Mesenchymal stem cell (in vitro differentiated cells and primary cell): ENCODE data around the gene KHSRP.

Experiments used
- DNase-seq: peaks from one replicate; pipeline ENCODE4 v3.0.0-alpha.2; 2013
- H2AFZ ChIP-seq: one replicate; pipeline ENCODE4 v1.6.1; 2013; ENCODE audit warnings: low read depth, mild to moderate bottlenecking, control low read depth, inconsistent platforms, low read length, moderate library complexity
- H2AK5ac ChIP-seq: 2 replicates; pipeline ENCODE4 v1.6.1; 2013; ENCODE audit warnings: low read length, moderate library complexity, mild to moderate bottlenecking, inconsistent platforms; ENCODE audit not compliant: severe bottlenecking
- H2BK120ac ChIP-seq: one replicate; pipeline ENCODE4 v1.6.1; 2013; ENCODE audit warnings: low read depth, mild to moderate bottlenecking, inconsistent platforms, low read length, moderate library complexity
- H2BK12ac ChIP-seq, 2 experiments: one replicate each; pipeline ENCODE4 v1.6.1; 2013; ENCODE audit warnings: inconsistent platforms in 2 of 2, low read length in 2 of 2, mild to moderate bottlenecking in 2 of 2, moderate library complexity in 2 of 2, control low read depth in 1 of 2
- H2BK15ac ChIP-seq: one replicate; pipeline ENCODE4 v1.6.1; 2013; ENCODE audit warnings: mild to moderate bottlenecking, low read depth, inconsistent platforms; ENCODE audit not compliant: poor library complexity, severe bottlenecking
- H2BK5ac ChIP-seq: 2 replicates; pipeline ENCODE4 v1.6.1; 2013; ENCODE audit warnings: low read depth, mild to moderate bottlenecking, low read length, control low read depth, inconsistent platforms; ENCODE audit not compliant: poor library complexity, severe bottlenecking
- H3K14ac ChIP-seq, 2 experiments: one replicate each; pipeline ENCODE4 v1.6.1; 2013; ENCODE audit warnings: inconsistent platforms in 2 of 2, low read length in 2 of 2, control low read depth in 1 of 2, mild to moderate bottlenecking in 1 of 2, moderate library complexity in 1 of 2
- H3K18ac ChIP-seq, 2 experiments: one replicate each; pipeline ENCODE4 v1.6.1; 2013; ENCODE audit warnings: inconsistent platforms in 2 of 2, low read length in 2 of 2, control low read depth in 1 of 2, low read depth in 1 of 2, mild to moderate bottlenecking in 1 of 2
- H3K23ac ChIP-seq, 2 experiments: one replicate each; pipeline ENCODE4 v1.6.1; 2013; ENCODE audit warnings: inconsistent platforms in 2 of 2, low read length in 2 of 2, mild to moderate bottlenecking in 2 of 2, moderate library complexity in 2 of 2, control low read depth in 1 of 2
- H3K27ac ChIP-seq: 2 replicates; pipeline ENCODE4 v1.5.1; 2013; ENCODE audit warnings: mild to moderate bottlenecking, moderate library complexity, low read length, control low read depth, inconsistent platforms; ENCODE audit not compliant: poor library complexity, severe bottlenecking
- H3K27me3 ChIP-seq, 2 experiments: 2 replicates each; pipeline versions ENCODE4 v1.6.1 to v1.7.0; 2013; ENCODE audit warnings: low read length in 2 of 2, mild to moderate bottlenecking in 2 of 2, moderate library complexity in 2 of 2, control low read depth in 1 of 2, inconsistent platforms in 1 of 2; ENCODE audit not compliant: control insufficient read depth in 1 of 2, insufficient read depth in 1 of 2
- H3K36me3 ChIP-seq, 2 experiments: 2 replicates each; pipeline versions ENCODE4 v1.6.1 to v1.7.0; 2013; ENCODE audit warnings: low read length in 2 of 2, control low read depth in 1 of 2, inconsistent platforms in 1 of 2, low read depth in 1 of 2, mild to moderate bottlenecking in 1 of 2; ENCODE audit not compliant: insufficient read depth in 2 of 2, control insufficient read depth in 1 of 2
- H3K4ac ChIP-seq, 2 experiments: one replicate each; pipeline ENCODE4 v1.6.1; 2013; ENCODE audit warnings: inconsistent platforms in 2 of 2, low read length in 2 of 2, mild to moderate bottlenecking in 2 of 2, moderate library complexity in 2 of 2, control low read depth in 1 of 2, low read depth in 1 of 2
- H3K4me1 ChIP-seq: 2 replicates; pipeline ENCODE4 v1.6.1; 2013; ENCODE audit warnings: low read depth, low read length, control low read depth; ENCODE audit not compliant: control insufficient read depth, insufficient read depth
- H3K4me2 ChIP-seq: 2 replicates; pipeline ENCODE4 v1.6.1; 2013; ENCODE audit warnings: low read length, mild to moderate bottlenecking, inconsistent platforms; ENCODE audit not compliant: poor library complexity, severe bottlenecking
- H3K4me3 ChIP-seq, 2 experiments: 2 replicates each; pipeline versions ENCODE4 v1.5.1 to v1.7.0; 2013; ENCODE audit warnings: low read length in 2 of 2, mild to moderate bottlenecking in 2 of 2, control low read depth in 1 of 2, low read depth in 1 of 2; ENCODE audit not compliant: insufficient read depth in 1 of 2
- H3K79me1 ChIP-seq: replicated peaks from 2 replicates; pipeline ENCODE4 v1.6.1; 2013; ENCODE audit warnings: mild to moderate bottlenecking, control low read depth, low read length, inconsistent platforms; ENCODE audit not compliant: poor library complexity, severe bottlenecking
- H3K9ac ChIP-seq: 2 replicates; pipeline ENCODE4 v1.7.0; 2013; ENCODE audit warnings: mild to moderate bottlenecking, low read length, moderate library complexity
- H3K9me3 ChIP-seq: 2 replicates; pipeline ENCODE4 v1.7.0; 2013; ENCODE audit warnings: mild to moderate bottlenecking, low read length; ENCODE audit not compliant: control insufficient read depth
- H4K8ac ChIP-seq: one replicate; pipeline ENCODE4 v1.6.1; 2013; ENCODE audit warnings: inconsistent platforms, mild to moderate bottlenecking, low read length, moderate library complexity
- H4K91ac ChIP-seq: one replicate; pipeline ENCODE4 v1.6.1; 2013; ENCODE audit warnings: mild to moderate bottlenecking, low read length, inconsistent platforms
- WGBS: methylation state at CpG from one replicate; pipeline ENCODE4 v1.1.7; 2013; ENCODE audit warnings: mixed read lengths; 5-methylcytosine and 5-hydroxymethylcytosine counted together

The KHSRP gene

GRCh38 chr19:6392221-6393073 is 32.2 kb downstream of the KHSRP start:
- H3K14ac ChIP-seq, result peak overlapping the region; percentile 43 to 92
- peaks cover 30% of the 10 kb centered on the region for H3K79me1 ChIP-seq
- H2BK5ac ChIP-seq, result no peak overlapping the region
- peak overlapping the region; percentile 96 for H3K27ac ChIP-seq
- peaks cover 34% of the 10 kb centered on the region in 2 experiments for H3K36me3 ChIP-seq
- WGBS, result 5% methylated on average over 27 of the region's 30 CpGs
- peak; percentile 11 for DNase-seq
- H3K9ac ChIP-seq, result peak overlapping the region; percentile 96
- H3K18ac ChIP-seq, result peak overlapping the region; percentile 84 to 96
- peak overlapping the region; percentile 91 for H3K4me2 ChIP-seq
- peak overlapping the region; percentile 90 for H2AFZ ChIP-seq
- peak overlapping the region; percentile 38 to 60 for H2BK12ac ChIP-seq
- H3K23ac ChIP-seq, result peak overlapping the region in 1 of 2 experiments; percentile 94
- H3K27me3 ChIP-seq, result no peaks in the 10 kb centered on the region
- peak overlapping the region; percentile 90 for H4K91ac ChIP-seq
- peak overlapping the region; percentile 93 to 96 for H3K4me3 ChIP-seq
- peak overlapping the region; percentile 70 for H4K8ac ChIP-seq
- H3K4me1 ChIP-seq, result peaks cover 12% of the 10 kb centered on the region
- H3K4ac ChIP-seq, result peak overlapping the region; percentile 57 to 97
- peak overlapping the region; percentile 87 for H2BK120ac ChIP-seq
- no peak overlapping the region for H2BK15ac ChIP-seq
- peak overlapping the region; percentile 44 for H2AK5ac ChIP-seq
- no peaks in the 10 kb centered on the region for H3K9me3 ChIP-seq

GRCh38 chr19:6387372-6387771 is 37.2 kb downstream of the KHSRP start:
- peaks cover 10% of the 10 kb centered on the region for H3K4me1 ChIP-seq
- no peak overlapping the region for H3K9ac ChIP-seq
- no peaks in the 10 kb centered on the region for H3K9me3 ChIP-seq
- no peak overlapping the region for H2BK12ac ChIP-seq
- no peak overlapping the region for H2AFZ ChIP-seq
- H2BK5ac ChIP-seq, result no peak overlapping the region
- DNase-seq, result no peak
- no peak overlapping the region for H3K18ac ChIP-seq
- H3K4me2 ChIP-seq, result no peak overlapping the region
- H2BK120ac ChIP-seq, result no peak overlapping the region
- no peak overlapping the region for H2BK15ac ChIP-seq
- H3K23ac ChIP-seq, result peak overlapping the region in 1 of 2 experiments; percentile 42
- H4K91ac ChIP-seq, result no peak overlapping the region
- no peak overlapping the region for H3K4me3 ChIP-seq
- no peaks in the 10 kb centered on the region for H3K27me3 ChIP-seq
- H3K27ac ChIP-seq, result no peak overlapping the region
- H2AK5ac ChIP-seq, result no peak overlapping the region
- peaks cover 44% of the 10 kb centered on the region for H3K79me1 ChIP-seq
- H3K4ac ChIP-seq, result no peak overlapping the region
- 97% methylated on average over 19 of the region's 19 CpGs for WGBS
- peaks cover 76 to 79% of the 10 kb centered on the region in 2 experiments for H3K36me3 ChIP-seq
- H3K14ac ChIP-seq, result no peak overlapping the region
- no peak overlapping the region for H4K8ac ChIP-seq

GRCh38 chr19:6384381-6384780 is 40.2 kb downstream of the KHSRP start:
- peaks cover 9% of the 10 kb centered on the region for H3K9me3 ChIP-seq
- H3K79me1 ChIP-seq, result peaks cover 36% of the 10 kb centered on the region
- H2AK5ac ChIP-seq, result no peak overlapping the region
- H2AFZ ChIP-seq, result no peak overlapping the region
- H3K27me3 ChIP-seq, result no peaks in the 10 kb centered on the region
- no peak overlapping the region for H3K9ac ChIP-seq
- 95% methylated on average over 3 of the region's 4 CpGs for WGBS
- H4K91ac ChIP-seq, result no peak overlapping the region
- H3K4me2 ChIP-seq, result no peak overlapping the region
- no peak overlapping the region for H2BK12ac ChIP-seq
- H2BK5ac ChIP-seq, result no peak overlapping the region
- H3K27ac ChIP-seq, result no peak overlapping the region
- no peak overlapping the region for H3K23ac ChIP-seq
- H3K14ac ChIP-seq, result no peak overlapping the region
- H3K36me3 ChIP-seq, result peaks cover 89 to 90% of the 10 kb centered on the region in 2 experiments
- DNase-seq, result no peak
- H3K4me1 ChIP-seq, result peaks cover 3% of the 10 kb centered on the region
- H3K18ac ChIP-seq, result no peak overlapping the region
- no peak overlapping the region for H3K4me3 ChIP-seq
- H3K4ac ChIP-seq, result no peak overlapping the region
- H2BK120ac ChIP-seq, result no peak overlapping the region
- no peak overlapping the region for H2BK15ac ChIP-seq
- H4K8ac ChIP-seq, result no peak overlapping the region

- Histone ChIP-seq H3K79me1 (peaks cover 27% of the 10 kb centered on the region), H3K27ac (no peak overlapping the region), H3K4ac (no peak overlapping the region), H3K4me2 (no peak overlapping the region), H2BK15ac (no peak overlapping the region), H4K91ac (no peak overlapping the region), H4K8ac (no peak overlapping the region), H3K9me3 (peaks cover 9% of the 10 kb centered on the region), H2AFZ (no peak overlapping the region), H2AK5ac (no peak overlapping the region), H3K9ac (no peak overlapping the region), H3K36me3 (peaks cover 88 to 90% of the 10 kb centered on the region in 2 experiments), H3K4me3 (no peak overlapping the region), H3K23ac (no peak overlapping the region), H3K18ac (no peak overlapping the region), H2BK120ac (no peak overlapping the region), H3K14ac (no peak overlapping the region), H2BK5ac (no peak overlapping the region), H3K27me3 (no peaks in the 10 kb centered on the region), H3K4me1 (peaks cover 8% of the 10 kb centered on the region), H2BK12ac (no peak overlapping the region)
- DNase-seq, result no peak
- 98% methylated on average over 19 of the region's 19 CpGs for WGBS
Measured at GRCh38 chr19:6383188-6383587, 41.4 kb downstream of the KHSRP start.
